ENCODE measurements around the gene SLC51B.
"Not testable (repeated sequence)": the region's sequence is repeated elsewhere in the genome, so short reads cannot be mapped to it uniquely, and the experiment has no call there.

The SLC51B gene

DNA sequence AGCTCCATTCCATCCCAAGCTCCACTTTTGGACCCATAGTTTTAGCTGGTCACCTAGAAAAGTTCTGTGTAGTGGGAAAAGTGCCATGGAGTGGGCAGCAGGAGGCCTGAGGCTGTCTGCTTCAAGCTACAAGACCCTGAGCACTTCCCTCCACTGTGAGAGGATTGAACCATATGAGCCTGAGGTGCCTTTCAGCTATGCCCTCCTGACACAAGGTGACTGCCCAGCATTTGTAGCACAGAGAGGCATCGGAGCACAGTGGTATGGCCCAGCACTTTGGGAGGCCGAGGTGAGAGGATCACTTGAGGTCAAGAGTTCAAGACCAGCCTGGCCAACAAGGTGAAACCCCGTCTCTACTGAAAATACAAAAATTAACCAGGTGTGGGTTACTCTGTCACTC, 27.4 kb downstream of the SLC51B start:
- no peak overlapping the region for H3K4me3 ChIP-seq (ENCODE audit: low read depth, low read length)
- no peak for TF ChIP-seq CTCF (IDR thresholded peaks at IDR 0.05; ENCODE audit: control insufficient read depth, extremely low read depth, insufficient read depth)

DNA sequence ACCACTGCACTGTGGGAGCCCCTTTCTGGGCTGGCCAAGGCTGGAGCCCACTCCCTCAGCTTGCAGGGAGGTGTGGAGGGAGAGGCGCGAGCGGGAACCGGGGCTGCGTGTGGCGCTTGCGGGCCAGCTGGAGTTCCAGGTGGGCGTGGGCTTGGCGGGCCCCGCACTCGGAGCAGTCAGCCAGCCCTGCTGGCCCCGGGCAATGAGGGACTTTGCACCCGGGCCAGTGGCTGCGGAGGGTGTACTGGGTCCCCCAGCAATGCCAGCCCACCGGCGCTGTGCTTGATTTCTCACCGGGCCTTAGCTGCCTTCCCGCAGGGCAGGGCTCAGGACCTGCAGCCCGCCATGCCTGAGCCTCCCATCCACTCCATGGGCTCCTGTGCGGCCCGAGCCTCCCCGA, 29.8 kb downstream of the SLC51B start:
- DNase-seq (ENCODE audit: low read depth); H3K4me3 ChIP-seq (ENCODE audit: low read depth, low read length): not testable (repeated sequence)

More for the DNA sequence above, 27.4 kb downstream of the SLC51B start:
- no peak for DNase-seq (ENCODE audit: low read depth)

- not testable (repeated sequence) for H3K4me3 ChIP-seq (ENCODE audit: low read depth, low read length); DNase-seq (ENCODE audit: low read depth)
These were observed 30.6 kb downstream of the SLC51B start for GRCh38 chr15:65075607-65076395.

DNA sequence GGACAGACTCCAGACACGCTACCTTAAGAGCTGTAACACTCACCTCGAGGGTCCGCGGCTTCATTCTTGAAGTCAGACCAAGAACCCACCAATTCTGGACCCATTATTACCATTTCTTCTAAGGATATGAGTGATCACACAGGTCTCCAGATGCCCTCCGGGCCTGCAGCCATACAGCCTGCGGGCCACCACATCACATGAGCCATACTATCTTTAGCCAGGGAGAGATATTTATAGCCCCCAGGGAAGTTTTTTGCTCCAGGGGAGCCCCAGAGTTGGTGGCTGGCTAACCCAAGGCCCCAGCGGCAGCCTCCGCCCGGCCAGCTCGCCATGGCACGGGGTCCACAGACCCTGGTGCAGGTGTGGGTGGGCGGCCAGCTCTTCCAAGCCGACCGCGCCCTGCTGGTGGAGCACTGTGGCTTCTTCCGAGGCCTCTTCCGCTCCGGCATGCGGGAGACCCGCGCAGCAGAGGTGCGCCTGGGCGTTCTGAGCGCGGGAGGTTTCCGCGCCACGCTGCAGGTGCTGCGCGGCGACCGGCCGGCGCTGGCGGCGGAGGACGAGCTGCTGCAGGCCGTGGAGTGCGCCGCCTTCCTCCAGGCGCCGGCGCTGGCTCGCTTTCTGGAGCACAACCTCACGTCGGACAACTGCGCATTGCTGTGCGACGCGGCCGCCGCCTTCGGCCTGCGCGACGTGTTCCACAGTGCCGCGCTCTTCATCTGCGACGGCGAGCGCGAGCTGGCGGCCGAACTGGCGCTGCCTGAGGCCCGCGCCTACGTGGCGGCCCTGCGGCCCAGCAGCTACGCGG, 31.5 kb downstream of the SLC51B start, which contains the start of gene KBTBD13:
KBTBD13 (plus strand) TSS at position 261 of the 805 bp plus-strand sequence; CDS start at position 331, 70 bp downstream.
- no peak within 1 kb of the TSS for H3K4me3 ChIP-seq (ENCODE audit: low read depth, low read length)
- no peak for TF ChIP-seq CTCF (IDR thresholded peaks at IDR 0.05; ENCODE audit: control insufficient read depth, extremely low read depth, insufficient read depth)
- no peak for DNase-seq (ENCODE audit: low read depth)

GRCh38 chr15:65077291-65077980, 32.2 kb downstream of the SLC51B start:
- no peak overlapping the region for H3K4me3 ChIP-seq (ENCODE audit: low read depth, low read length)
- DNase-seq (ENCODE audit: low read depth), result no peak
- TF ChIP-seq CTCF (IDR thresholded peaks at IDR 0.05; ENCODE audit: control insufficient read depth, extremely low read depth, insufficient read depth), result no peak

- H3K4me3 ChIP-seq (ENCODE audit: low read depth, low read length), result no peak overlapping the region
- DNase-seq (ENCODE audit: low read depth), result peak; percentile 21
- TF ChIP-seq CTCF (IDR thresholded peaks at IDR 0.05; ENCODE audit: control insufficient read depth, extremely low read depth, insufficient read depth), result peak; percentile 67
These were observed 32.8 kb downstream of the SLC51B start for GRCh38 chr15:65077981-65078352.

DNA sequence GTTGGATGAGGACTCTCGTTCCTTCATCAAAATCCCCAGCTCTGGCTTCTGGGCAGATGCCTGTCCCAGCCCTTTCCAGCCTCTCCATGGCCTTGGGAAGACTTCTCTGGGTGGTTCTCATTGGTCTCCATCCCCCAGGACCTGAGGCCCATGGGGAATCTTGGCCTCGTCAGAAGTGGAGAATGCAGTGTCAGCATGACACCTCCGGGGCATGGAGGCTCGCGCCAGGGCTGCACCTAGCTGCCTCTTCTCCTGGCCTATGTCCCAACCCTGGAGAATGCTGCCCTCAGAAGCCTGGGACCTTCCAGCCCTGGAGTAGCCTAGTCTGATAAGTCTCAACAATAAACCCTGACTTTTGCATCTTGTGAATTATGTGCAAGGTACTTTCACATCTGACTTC, 34.4 kb downstream of the SLC51B start:
- H3K4me3 ChIP-seq (ENCODE audit: low read depth, low read length), result no peak overlapping the region
- DNase-seq (ENCODE audit: low read depth), result no peak
- TF ChIP-seq CTCF (IDR thresholded peaks at IDR 0.05; ENCODE audit: control insufficient read depth, extremely low read depth, insufficient read depth), result no peak
